ENCODE results near the gene LSAMP. TPM values are rescaled to one million over a fixed set of nuclear protein-coding genes. Genes with fewer than 3 reads are reported as not detected.

LSAMP gene
- total and polyA plus RNA-seq, 2 of the 8 experiments (the other 6 are each of a cell fraction or from before 2014, with no cell fraction given), result 1.8 to 5.7 TPM

GRCh38 chr3:115980709-115981108, 464.6 kb downstream of the LSAMP start:
- Histone ChIP-seq H4K5ac (ENCODE audit: insufficient read length, low read depth, low read length) (no peak overlapping the region), H2AFZ (ENCODE audit: low read length) (no peak overlapping the region), H2AK5ac (ENCODE audit: low read depth, low read length) (no peak overlapping the region), H3K4ac (replicated peaks; ENCODE audit: insufficient read length, low read depth, low read length) (no peak overlapping the region), H3K27me3 (replicated peaks in 1 of 4; ENCODE audit: control insufficient read depth in 3 of 4, extremely low read depth in 1 of 4, insufficient read depth in 3 of 4, low read length in 3 of 4) (no peaks in the 10 kb centered on the region), H3K23me2 (ENCODE audit: low read depth, low read length) (no peaks in the 10 kb centered on the region), H3K23ac (ENCODE audit: insufficient read length) (no peak overlapping the region), H3K14ac (ENCODE audit: insufficient read length) (no peak overlapping the region), H3K9me3 (ENCODE audit: insufficient read depth in 2 of 2, low read depth in 1 of 2, low read length in 1 of 2) (no peaks in the 10 kb centered on the region; a peak in 1 of 4 replicates), H2BK20ac (ENCODE audit: low read length) (no peak overlapping the region), H3K9ac (replicated peaks in 1 of 4; ENCODE audit: extremely low read depth in 1 of 4, low read depth in 3 of 4, low read length in 3 of 4) (no peak overlapping the region), H4K91ac (replicated peaks; ENCODE audit: insufficient read length, low read length) (no peak overlapping the region), H2BK15ac (ENCODE audit: low read length) (no peak overlapping the region), H3K4me3 (ENCODE audit: extremely low read depth in 1 of 4, insufficient read depth in 2 of 4, low read depth in 3 of 4, low read length in 4 of 4) (no peak overlapping the region), H2BK120ac (replicated peaks; ENCODE audit: low read depth, low read length) (no peak overlapping the region), H3K4me2 (ENCODE audit: insufficient read depth in 1 of 2, low read depth in 2 of 2, low read length in 2 of 2) (no peak overlapping the region), H3K18ac (ENCODE audit: extremely low read depth, low read length) (no peak overlapping the region), H2BK5ac (ENCODE audit: low read depth, low read length) (no peak overlapping the region), H4K20me1 (replicated peaks in 1 of 2; ENCODE audit: control insufficient read depth in 1 of 2, insufficient read depth in 2 of 2, low read length in 2 of 2) (no peaks in the 10 kb centered on the region), H3K36me3 (ENCODE audit: control insufficient read depth in 2 of 4, insufficient read depth in 4 of 4, low read length in 3 of 4) (no peaks in the 10 kb centered on the region), H3K79me1 (ENCODE audit: low read depth, low read length) (no peaks in the 10 kb centered on the region), H3K27ac (ENCODE audit: low read depth, low read length) (no peak overlapping the region), H3K79me2 (ENCODE audit: control insufficient read depth in 1 of 2, insufficient read depth in 2 of 2, low read length in 2 of 2) (no peaks in the 10 kb centered on the region), H2BK12ac (ENCODE audit: low read depth, low read length) (no peak overlapping the region), H4K8ac (ENCODE audit: extremely low read depth, insufficient read depth, low read length) (no peak overlapping the region), H3K4me1 (replicated peaks in 1 of 4; ENCODE audit: control insufficient read depth in 3 of 4, insufficient read depth in 4 of 4, low read length in 3 of 4) (peaks cover 0 to 5% (median 3%) of the 10 kb centered on the region in 4 experiments; a peak in 3 of 7 replicates), H3K56ac (replicated peaks; ENCODE audit: insufficient read length, low read depth, low read length) (no peak overlapping the region)
- 95% methylated on average over 3 of the region's 3 CpGs; no CpG with 5 or more reads in 1 of the 2 experiments for WGBS, 2 experiments (ENCODE audit: extremely low coverage in 1 of 2, insufficient coverage in 1 of 2, insufficient read length in 1 of 2, insufficient replicate concordance in 2 of 2, low coverage in 1 of 2, low lambda C conversion rate in 2 of 2, missing lambda C conversion rate in 1 of 2)
- ChIA-PET POLR2A (ENCODE audit: partially characterized antibody) (no interaction called here), CTCF (ENCODE audit: partially characterized antibody) (interaction anchor here (1.3 to 1.4 kb wide), 2 partner anchors 9 to 160 kb away, joined by 3 read pairs; no protein-coding TSS in a partner anchor)
- TF ChIP-seq ATF2 (IDR thresholded peaks at IDR 0.05; ENCODE audit: low read length), result no peak
- no peak for TF ChIP-seq EGR1 (IDR thresholded peaks at IDR 0.05; ENCODE audit: borderline replicate concordance, low read depth, low read length)
- TF ChIP-seq SRF (IDR thresholded peaks at IDR 0.05; ENCODE audit: low read depth, low read length), result no peak
- TF ChIP-seq POU5F1 (IDR thresholded peaks at IDR 0.05; ENCODE audit: low read depth, low read length), result no peak
- no peak for TF ChIP-seq KDM1A (IDR thresholded peaks at IDR 0.05; ENCODE audit: borderline replicate concordance, low read length)
- TF ChIP-seq YY1 (IDR thresholded peaks at IDR 0.05; ENCODE audit: low read depth, low read length), result no peak
- TF ChIP-seq CTBP2 (IDR thresholded peaks at IDR 0.05; ENCODE audit: borderline replicate concordance, insufficient read depth, insufficient read length, low read length), result no peak
- no peak for TF ChIP-seq MAX (IDR thresholded peaks at IDR 0.05)
- no peak for TF ChIP-seq ATF3 (IDR thresholded peaks at IDR 0.05; ENCODE audit: insufficient read depth, low read depth, low read length)
- no peak for TF ChIP-seq SP2 (IDR thresholded peaks at IDR 0.05; ENCODE audit: low read length)
- FAIRE-seq, result no peak
- no peak for DNase-seq (ENCODE audit: low read depth in 1 of 2, low spot score in 2 of 2)

Measured in H1 (cell line).